ENCODE data around the gene P2RY8.
A peak's percentile ranks its signal among the peaks of the same experiment; 100 is the strongest.

The P2RY8 gene

GRCh38 chrX:1537031-1537715 lies at the start of gene P2RY8:
Gene P2RY8 (minus strand): TSS chrX:1537185. CDS start chrX:1466558, 70,627 bp downstream.
- peak within 1 kb of the TSS; percentile 77 for H3K4me3 ChIP-seq (ENCODE audit: low read depth, low read length)
- 0 out of 2 replicates have a peak, but pooled peaks have one; percentile 14 for TF ChIP-seq CTCF (IDR thresholded peaks at IDR 0.05; ENCODE audit: borderline replicate concordance, insufficient read depth, low read depth, low read length)

GRCh38 chrX:1584237-1585011 lies 47.4 kb upstream of the P2RY8 start:
- H3K4me3 ChIP-seq (ENCODE audit: low read depth, low read length): no peak overlapping the region
- TF ChIP-seq CTCF (IDR thresholded peaks at IDR 0.05; ENCODE audit: borderline replicate concordance, insufficient read depth, low read depth, low read length): no peak

- TF ChIP-seq CTCF (IDR thresholded peaks at IDR 0.05; ENCODE audit: borderline replicate concordance, insufficient read depth, low read depth, low read length): no peak
- H3K4me3 ChIP-seq (ENCODE audit: low read depth, low read length): no peak overlapping the region
Measured at GRCh38 chrX:1582686-1583437, 45.9 kb upstream of the P2RY8 start.

- TF ChIP-seq CTCF (IDR thresholded peaks at IDR 0.05; ENCODE audit: borderline replicate concordance, insufficient read depth, low read depth, low read length): peak; percentile 81
- H3K4me3 ChIP-seq (ENCODE audit: low read depth, low read length): no peak overlapping the region
Measured at GRCh38 chrX:1581132-1581531, 44.1 kb upstream of the P2RY8 start.

GRCh38 chrX:1578511-1579173 lies 41.7 kb upstream of the P2RY8 start:
- no peak for TF ChIP-seq CTCF (IDR thresholded peaks at IDR 0.05; ENCODE audit: borderline replicate concordance, insufficient read depth, low read depth, low read length)

GRCh38 chrX:1577845-1578244 lies 40.9 kb upstream of the P2RY8 start:
- H3K4me3 ChIP-seq (ENCODE audit: low read depth, low read length): no peak overlapping the region
- no peak for TF ChIP-seq CTCF (IDR thresholded peaks at IDR 0.05; ENCODE audit: borderline replicate concordance, insufficient read depth, low read depth, low read length)

More at GRCh38 chrX:1578511-1579173, 41.7 kb upstream of the P2RY8 start:
- H3K4me3 ChIP-seq (ENCODE audit: low read depth, low read length): no peak overlapping the region
